ENCODE measurements around the gene AK9.

Gene AK9

GRCh38 chr6:109508166-109508860, 182.7 kb downstream of the AK9 start:
- no peak for DNase-seq

GRCh38 chr6:109507490-109508072, 183.4 kb downstream of the AK9 start:
- no peak for DNase-seq

GRCh38 chr6:109506841-109507240, 184.2 kb downstream of the AK9 start:
- DNase-seq = no peak

GRCh38 chr6:109506314-109506713, 184.7 kb downstream of the AK9 start:
- DNase-seq = no peak

GRCh38 chr6:109503327-109504224, 187.4 kb downstream of the AK9 start:
- DNase-seq = no peak

- DNase-seq = no peak
Observed at GRCh38 chr6:109498936-109499335, 192.1 kb downstream of the AK9 start.

GRCh38 chr6:109498052-109498451, 192.9 kb downstream of the AK9 start:
- no peak for DNase-seq

- DNase-seq = no peak
Observed at GRCh38 chr6:109496036-109496772, 194.8 kb downstream of the AK9 start.

- DNase-seq = no peak
Observed at GRCh38 chr6:109493865-109494264, 197.1 kb downstream of the AK9 start.

GRCh38 chr6:109491207-109491938, 199.6 kb downstream of the AK9 start:
- DNase-seq = no peak

- DNase-seq = no peak
Observed at GRCh38 chr6:109490713-109491112, 200.3 kb downstream of the AK9 start.

- DNase-seq = no peak
Observed at GRCh38 chr6:109488001-109488400, 203.0 kb downstream of the AK9 start.

- DNase-seq = no peak
Observed at GRCh38 chr6:109486068-109486467, 204.9 kb downstream of the AK9 start.

- no peak for DNase-seq
Observed at GRCh38 chr6:109485266-109485935, 205.6 kb downstream of the AK9 start.

- DNase-seq = no peak
Observed at GRCh38 chr6:109484122-109484521, 206.9 kb downstream of the AK9 start.

GRCh38 chr6:109483735-109484057, 207.3 kb downstream of the AK9 start:
- no peak for DNase-seq

- peak; percentile 93 for DNase-seq
Observed at GRCh38 chr6:109482905-109483734, 207.9 kb downstream of the AK9 start, which contains the start of gene ZBTB24. Gene ZBTB24, minus strand, starts transcription at chr6:109483219. Its CDS starts 1,193 bp downstream, at chr6:109482026.

GRCh38 chr6:109480993-109481480, 210.0 kb downstream of the AK9 start:
- no peak for DNase-seq

GRCh38 chr6:109478841-109479624, 212.0 kb downstream of the AK9 start:
- no peak for DNase-seq
